H1 (cell line): ENCODE results near the gene AMOTL2. TPM values are rescaled to one million over a fixed set of nuclear protein-coding genes. Genes with fewer than 3 reads are reported as not detected.
A peak's percentile ranks its signal among the peaks of the same experiment; 100 is the strongest.

ENCODE experiments used
- CTCF ChIA-PET: fragments of 300-600 bp; sonication (Branson Sonifier 250); formaldehyde crosslinking; loops from one replicate; lab custom pipeline; 2021; ENCODE audit not compliant: partially characterized antibody; lab: Charles Lee
- POLR2A ChIA-PET: fragments of 300-600 bp; sonication (Branson Sonifier 250); formaldehyde crosslinking; loops from one replicate; lab custom pipeline; 2021; ENCODE audit warnings: inconsistent platforms; ENCODE audit not compliant: partially characterized antibody; lab: Charles Lee
- DNase-seq, 2 experiments: peaks; one replicate each; pipeline versions ENCODE4 v3.0.0 to v3.0.0-alpha.2; 2010 to 2022; ENCODE audit warnings: low spot score in 2 of 2, low read depth in 1 of 2, mixed read lengths in 1 of 2
- FAIRE-seq: peaks from 2 replicates; lab custom pipeline; 2011; peaks lifted over from hg19 to GRCh38; lab: Jason Lieb, UNC
- H2AFZ ChIP-seq: 2 replicates; pipeline ENCODE4 v1.8.1; 2012; ENCODE audit warnings: low read length, inconsistent platforms
- H2AK5ac ChIP-seq: 2 replicates; pipeline ENCODE4 v1.6.1; 2013; ENCODE audit warnings: low read depth, low read length
- H2BK120ac ChIP-seq: replicated peaks from 2 replicates; pipeline ENCODE3; 2013; ENCODE audit warnings: low read depth, low read length, inconsistent platforms
- H2BK12ac ChIP-seq: 2 replicates; pipeline ENCODE4 v1.6.1; 2013; ENCODE audit warnings: low read depth, low read length
- H2BK15ac ChIP-seq: 2 replicates; pipeline ENCODE4 v1.6.1; 2013; ENCODE audit warnings: low read length
- H2BK20ac ChIP-seq: 2 replicates; pipeline ENCODE4 v1.6.1; 2013; ENCODE audit warnings: low read length
- H2BK5ac ChIP-seq: 2 replicates; pipeline ENCODE4 v1.6.1; 2013; ENCODE audit warnings: low read depth, low read length
- H3K14ac ChIP-seq: 2 replicates; pipeline ENCODE4 v1.6.1; 2013; ENCODE audit warnings: inconsistent platforms; ENCODE audit not compliant: insufficient read length
- H3K18ac ChIP-seq: 2 replicates; pipeline ENCODE4 v1.6.1; 2013; ENCODE audit warnings: low read length; ENCODE audit errors: extremely low read depth
- H3K23ac ChIP-seq: 2 replicates; pipeline ENCODE4 v1.6.1; 2013; ENCODE audit warnings: inconsistent platforms; ENCODE audit not compliant: insufficient read length
- H3K23me2 ChIP-seq: 2 replicates; pipeline ENCODE4 v1.6.1; 2013; ENCODE audit warnings: low read depth, low read length
- H3K27ac ChIP-seq: 2 replicates; pipeline ENCODE4 v1.6.1; 2011; ENCODE audit warnings: low read depth, low read length, inconsistent platforms
- H3K27me3 ChIP-seq, 4 experiments: replicated peaks in 1 of 4; 1 replicate in 1 of 4; 2 replicates in 3 of 4; pipeline versions ENCODE4 v1.6.1 to v1.8.1; 2011 to 2013; ENCODE audit warnings: low read length in 3 of 4, mild to moderate bottlenecking in 3 of 4, inconsistent platforms in 2 of 4, mixed read lengths in 2 of 4, moderate library complexity in 1 of 4; ENCODE audit not compliant: control insufficient read depth in 3 of 4, insufficient read depth in 3 of 4; ENCODE audit errors: extremely low read depth in 1 of 4
- H3K36me3 ChIP-seq, 4 experiments: 2 replicates each; pipeline versions ENCODE4 v1.6.1 to v1.8.1; 2011 to 2013; ENCODE audit warnings: mild to moderate bottlenecking in 4 of 4, low read length in 3 of 4, moderate library complexity in 2 of 4, control low read depth in 1 of 4, inconsistent platforms in 1 of 4; ENCODE audit not compliant: insufficient read depth in 4 of 4, control insufficient read depth in 2 of 4
- H3K4ac ChIP-seq: replicated peaks from 2 replicates; pipeline ENCODE3; 2013; ENCODE audit warnings: low read length, low read depth, mixed read lengths, inconsistent platforms; ENCODE audit not compliant: insufficient read length
- H3K4me1 ChIP-seq, 4 experiments: replicated peaks in 1 of 4; 1 replicate in 1 of 4; 2 replicates in 3 of 4; pipeline versions ENCODE4 v1.6.1 to v1.8.1; 2011 to 2013; ENCODE audit warnings: low read length in 3 of 4, inconsistent platforms in 2 of 4, mixed read lengths in 1 of 4; ENCODE audit not compliant: insufficient read depth in 4 of 4, control insufficient read depth in 3 of 4
- H3K4me2 ChIP-seq, 2 experiments: 2 replicates each; pipeline versions ENCODE4 v1.6.1 to v1.8.1; 2011 to 2013; ENCODE audit warnings: low read depth in 2 of 2, low read length in 2 of 2, control low read depth in 1 of 2, inconsistent platforms in 1 of 2, mild to moderate bottlenecking in 1 of 2; ENCODE audit not compliant: insufficient read depth in 1 of 2
- H3K4me3 ChIP-seq, 4 experiments: fragments of 200-600, 300-600 bp in 1 of 4; sonication (generic), shearing (Covaris generic), sonication (Bioruptor Twin) in 1 of 4; 2 replicates each; pipeline versions ENCODE4 v1.5.1 to v1.8.1; 2011 to 2016; ENCODE audit warnings: low read length in 4 of 4, low read depth in 3 of 4, control low read depth in 2 of 4, inconsistent platforms in 2 of 4, mild to moderate bottlenecking in 2 of 4, mixed read lengths in 1 of 4, moderate library complexity in 1 of 4; ENCODE audit not compliant: insufficient read depth in 2 of 4; ENCODE audit errors: extremely low read depth in 1 of 4
- H3K56ac ChIP-seq: replicated peaks from 2 replicates; pipeline ENCODE3; 2013; ENCODE audit warnings: low read depth, mild to moderate bottlenecking, mixed read lengths, low read length, inconsistent platforms; ENCODE audit not compliant: insufficient read length
- H3K79me1 ChIP-seq: 2 replicates; pipeline ENCODE4 v1.6.1; 2013; ENCODE audit warnings: low read depth, low read length, control low read depth
- H3K79me2 ChIP-seq, 2 experiments: 2 replicates each; pipeline versions ENCODE4 v1.6.1 to v1.8.1; 2012 to 2013; ENCODE audit warnings: low read length in 2 of 2, mild to moderate bottlenecking in 2 of 2, inconsistent platforms in 1 of 2; ENCODE audit not compliant: insufficient read depth in 2 of 2, control insufficient read depth in 1 of 2
- H3K9ac ChIP-seq, 4 experiments: replicated peaks in 1 of 4; 1 replicate in 1 of 4; 2 replicates in 3 of 4; pipeline versions ENCODE4 v1.6.1 to v1.8.1; 2011 to 2013; ENCODE audit warnings: low read depth in 3 of 4, low read length in 3 of 4, control low read depth in 2 of 4, mild to moderate bottlenecking in 2 of 4, moderate library complexity in 2 of 4, inconsistent platforms in 1 of 4; ENCODE audit errors: extremely low read depth in 1 of 4
- H3K9me3 ChIP-seq, 2 experiments: 2 replicates each; pipeline versions ENCODE4 v1.6.1 to v1.8.1; 2012 to 2013; ENCODE audit warnings: mild to moderate bottlenecking in 2 of 2, moderate library complexity in 2 of 2, control low read depth in 1 of 2, inconsistent platforms in 1 of 2, low read depth in 1 of 2, low read length in 1 of 2, mixed read lengths in 1 of 2; ENCODE audit not compliant: insufficient read depth in 2 of 2
- H4K20me1 ChIP-seq, 2 experiments: replicated peaks in 1 of 2; 2 replicates each; pipeline versions ENCODE3 to v1.8.1; 2011 to 2013; ENCODE audit warnings: inconsistent platforms in 2 of 2, low read length in 2 of 2, mild to moderate bottlenecking in 1 of 2; ENCODE audit not compliant: insufficient read depth in 2 of 2, control insufficient read depth in 1 of 2
- H4K5ac ChIP-seq: 2 replicates; pipeline ENCODE4 v1.6.1; 2013; ENCODE audit warnings: low read length, low read depth, mixed read lengths, inconsistent platforms; ENCODE audit not compliant: insufficient read length
- H4K8ac ChIP-seq: 2 replicates; pipeline ENCODE4 v1.8.0; 2013; ENCODE audit warnings: mild to moderate bottlenecking, moderate library complexity, low read length, inconsistent platforms; ENCODE audit not compliant: insufficient read depth; ENCODE audit errors: extremely low read depth
- H4K91ac ChIP-seq: replicated peaks from 2 replicates; pipeline ENCODE3; 2013; ENCODE audit warnings: low read length, mixed read lengths, inconsistent platforms; ENCODE audit not compliant: insufficient read length
- BCL11A ChIP-seq, 2 experiments: IDR thresholded peaks; one replicate each; pipeline ENCODE4 v1.6.1; 2011; ENCODE audit warnings: low read depth in 2 of 2, low read length in 2 of 2, mild to moderate bottlenecking in 2 of 2
- CREB1 ChIP-seq: IDR thresholded peaks from 2 replicates; pipeline ENCODE4 v1.6.1; 2012; ENCODE audit warnings: inconsistent platforms
- POU5F1 ChIP-seq: IDR thresholded peaks from 2 replicates; pipeline ENCODE4 v1.6.1; 2011; ENCODE audit warnings: low read depth, mild to moderate bottlenecking, low read length, moderate library complexity
- SRF ChIP-seq: IDR thresholded peaks from 2 replicates; pipeline ENCODE4 v1.6.1; 2011; ENCODE audit warnings: mild to moderate bottlenecking, low read depth, low read length, moderate library complexity
- TAF7 ChIP-seq: optimal IDR thresholded peaks from 2 replicates; pipeline ENCODE3; 2011; ENCODE audit warnings: low read depth, mild to moderate bottlenecking, inconsistent platforms, low read length, moderate library complexity, borderline replicate concordance
- TBP ChIP-seq: IDR thresholded peaks from 2 replicates; pipeline ENCODE4 v1.6.1; 2011; ENCODE audit warnings: low read depth, low read length, improper control_type of control experiment
- WGBS, 2 experiments: shearing (Covaris generic) in 1 of 2; methylation state at CpG; one replicate each; pipeline versions ENCODE4 v1.1.6 to v1.1.7; 2013 to 2015; ENCODE audit warnings: low lambda C conversion rate in 2 of 2, mixed read lengths in 2 of 2, inconsistent platforms in 1 of 2, low coverage in 1 of 2, missing lambda C conversion rate in 1 of 2; ENCODE audit not compliant: insufficient replicate concordance in 2 of 2, insufficient coverage in 1 of 2, insufficient read length in 1 of 2; ENCODE audit errors: extremely low coverage in 1 of 2, missing lambda C conversion rate in 1 of 2; 5-methylcytosine and 5-hydroxymethylcytosine counted together
- polyA plus RNA-seq, 7 experiments: library from polyadenylated mRNA; depleted of rRNA in 3 of 7; stranded (reverse) in 5 of 7; unstranded in 2 of 7; fragments of >200 nt in 5 of 7; fragments of 200-250 nt in 2 of 7; gene quantifications; 1 replicate in 5 of 7; 2 replicates in 1 of 7; 4 replicates in 1 of 7; pipeline versions ENCODE4 v1.2.1 to v1.2.3, GENCODE V29; 2011 to 2013; ENCODE audit warnings: missing spikeins in 2 of 7, mixed read lengths in 2 of 7
- total RNA-seq: library from RNA; stranded (reverse); fragmentation: NEBNext Ultra II Directional; extraction: Animal tissue kit (Norgen Biotek cat#: 25700); gene quantifications from 2 replicates; pipeline ENCODE4 v1.2.1, GENCODE V29; 2021
- TF ChIP-seq, protein P1 (sequence below): IDR thresholded peaks from 2 replicates; pipeline ENCODE4 v1.6.1; 2012; ENCODE audit warnings: low read length, inconsistent platforms
- TF ChIP-seq, protein P2 (sequence below): IDR thresholded peaks from 2 replicates; pipeline ENCODE4 v1.6.1; 2012; ENCODE audit warnings: inconsistent platforms
- TF ChIP-seq, protein P3 (sequence below), 3 experiments: IDR thresholded peaks; 1 replicate in 2 of 3; 2 replicates in 1 of 3; pipeline versions ENCODE4 v1.5.1 to v1.6.1; 2011; ENCODE audit warnings: low read length in 3 of 3, mild to moderate bottlenecking in 3 of 3, inconsistent platforms in 2 of 3, low read depth in 1 of 3, moderate library complexity in 1 of 3; ENCODE audit not compliant: insufficient read depth in 1 of 3; ENCODE audit errors: control extremely low read depth in 1 of 3

The AMOTL2 gene
- total and polyA plus RNA-seq, 2 of the 8 experiments (the other 6 are each of a cell fraction or from before 2014, with no cell fraction given): 19.0 to 63.7 TPM

- no peak overlapping the region for H4K91ac ChIP-seq
- ChIA-PET POLR2A (interaction anchor here (0.7 to 45.2 kb wide), 5 partner anchors 2 to 32 kb away, joined by 4 to 1731 read pairs (median 7); partner anchors contain the start of gene AMOTL2), CTCF (interaction anchor here (0.9 to 4.0 kb wide), 11 partner anchors 8 to 104 kb away, joined by 3 to 23 read pairs (median 5); no protein-coding TSS in a partner anchor)
- H3K9me3 ChIP-seq: no peaks in the 10 kb centered on the region; a peak in 1 of 4 replicates
- H3K27me3 ChIP-seq: no peaks in the 10 kb centered on the region; a peak in 1 of 7 replicates
- no peak overlapping the region for H3K27ac ChIP-seq
- no peak overlapping the region for H2BK5ac ChIP-seq
- no peaks in the 10 kb centered on the region for H3K36me3 ChIP-seq
- no peaks in the 10 kb centered on the region for H3K4me1 ChIP-seq
- H3K23me2 ChIP-seq: no peaks in the 10 kb centered on the region
- H2BK20ac ChIP-seq: no peak overlapping the region
- no peaks in the 10 kb centered on the region for H3K79me2 ChIP-seq
- no peaks in the 10 kb centered on the region for H4K20me1 ChIP-seq
- H2BK15ac ChIP-seq: peak overlapping the region; percentile 62; the same call in 1 of the 2 replicates
- H2AK5ac ChIP-seq: no peak overlapping the region
- H2BK120ac ChIP-seq: no peak overlapping the region
- no peak overlapping the region for H2BK12ac ChIP-seq
- no peaks in the 10 kb centered on the region for H3K79me1 ChIP-seq
- H4K8ac ChIP-seq: no peak overlapping the region
- no peak overlapping the region for H3K4ac ChIP-seq
- H3K4me3 ChIP-seq: no peak overlapping the region
- H3K56ac ChIP-seq: no peak overlapping the region
- no peak overlapping the region for H4K5ac ChIP-seq
- no peak overlapping the region for H3K4me2 ChIP-seq
- FAIRE-seq: no peak
- no peak overlapping the region for H3K9ac ChIP-seq
- H3K23ac ChIP-seq: no peak overlapping the region
- no peak overlapping the region for H3K18ac ChIP-seq
- H2AFZ ChIP-seq: no peak overlapping the region
- 71% methylated on average over 1 of the region's 1 CpG; no CpG with 5 or more reads in 1 of the 2 experiments for WGBS, 2 experiments
- H3K14ac ChIP-seq: no peak overlapping the region
- no peak for DNase-seq
- TF ChIP-seq BCL11A (IDR thresholded peaks at IDR 0.05; ENCODE audit: low read depth in 2 of 2, low read length in 2 of 2): no peak
- TF ChIP-seq, protein P1, sequence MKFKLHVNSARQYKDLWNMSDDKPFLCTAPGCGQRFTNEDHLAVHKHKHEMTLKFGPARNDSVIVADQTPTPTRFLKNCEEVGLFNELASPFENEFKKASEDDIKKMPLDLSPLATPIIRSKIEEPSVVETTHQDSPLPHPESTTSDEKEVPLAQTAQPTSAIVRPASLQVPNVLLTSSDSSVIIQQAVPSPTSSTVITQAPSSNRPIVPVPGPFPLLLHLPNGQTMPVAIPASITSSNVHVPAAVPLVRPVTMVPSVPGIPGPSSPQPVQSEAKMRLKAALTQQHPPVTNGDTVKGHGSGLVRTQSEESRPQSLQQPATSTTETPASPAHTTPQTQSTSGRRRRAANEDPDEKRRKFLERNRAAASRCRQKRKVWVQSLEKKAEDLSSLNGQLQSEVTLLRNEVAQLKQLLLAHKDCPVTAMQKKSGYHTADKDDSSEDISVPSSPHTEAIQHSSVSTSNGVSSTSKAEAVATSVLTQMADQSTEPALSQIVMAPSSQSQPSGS: no peak
- no peak for TF ChIP-seq TAF7
- TF ChIP-seq, protein P2, sequence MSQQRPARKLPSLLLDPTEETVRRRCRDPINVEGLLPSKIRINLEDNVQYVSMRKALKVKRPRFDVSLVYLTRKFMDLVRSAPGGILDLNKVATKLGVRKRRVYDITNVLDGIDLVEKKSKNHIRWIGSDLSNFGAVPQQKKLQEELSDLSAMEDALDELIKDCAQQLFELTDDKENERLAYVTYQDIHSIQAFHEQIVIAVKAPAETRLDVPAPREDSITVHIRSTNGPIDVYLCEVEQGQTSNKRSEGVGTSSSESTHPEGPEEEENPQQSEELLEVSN: no peak
- no peak for TF ChIP-seq SRF
- TF ChIP-seq TBP: no peak
- TF ChIP-seq POU5F1: no peak
- TF ChIP-seq, protein P3, sequence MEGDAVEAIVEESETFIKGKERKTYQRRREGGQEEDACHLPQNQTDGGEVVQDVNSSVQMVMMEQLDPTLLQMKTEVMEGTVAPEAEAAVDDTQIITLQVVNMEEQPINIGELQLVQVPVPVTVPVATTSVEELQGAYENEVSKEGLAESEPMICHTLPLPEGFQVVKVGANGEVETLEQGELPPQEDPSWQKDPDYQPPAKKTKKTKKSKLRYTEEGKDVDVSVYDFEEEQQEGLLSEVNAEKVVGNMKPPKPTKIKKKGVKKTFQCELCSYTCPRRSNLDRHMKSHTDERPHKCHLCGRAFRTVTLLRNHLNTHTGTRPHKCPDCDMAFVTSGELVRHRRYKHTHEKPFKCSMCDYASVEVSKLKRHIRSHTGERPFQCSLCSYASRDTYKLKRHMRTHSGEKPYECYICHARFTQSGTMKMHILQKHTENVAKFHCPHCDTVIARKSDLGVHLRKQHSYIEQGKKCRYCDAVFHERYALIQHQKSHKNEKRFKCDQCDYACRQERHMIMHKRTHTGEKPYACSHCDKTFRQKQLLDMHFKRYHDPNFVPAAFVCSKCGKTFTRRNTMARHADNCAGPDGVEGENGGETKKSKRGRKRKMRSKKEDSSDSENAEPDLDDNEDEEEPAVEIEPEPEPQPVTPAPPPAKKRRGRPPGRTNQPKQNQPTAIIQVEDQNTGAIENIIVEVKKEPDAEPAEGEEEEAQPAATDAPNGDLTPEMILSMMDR (IDR thresholded peaks at IDR 0.05; ENCODE audit: control extremely low read depth in 1 of 3, insufficient read depth in 1 of 3, low read depth in 1 of 3, low read length in 3 of 3): no peak
- TF ChIP-seq CREB1: no peak
Observed at GRCh38 chr3:134345202-134345601, 29.0 kb downstream of the AMOTL2 start.
